Ovary (tissue), 3 donors: ENCODE data around the gene SLC12A3.

Experiments
- POLR2A ChIP-seq: fragments of 450-650 bp; IDR thresholded peaks from one replicate; pipeline ENCODE4 v1.6.1; 2017; ENCODE audit warnings: antibody characterized with exemption, mild to moderate bottlenecking, moderate library complexity
- TF ChIP-seq, protein P1 (sequence below), 3 donors: fragments of 450-650 bp in 2 of 3; fragments of 200-600 bp in 1 of 3; IDR thresholded peaks; one replicate each; pipeline versions ENCODE4 v1.5.1 to v1.8.0; 2016 to 2022; ENCODE audit warnings: antibody characterized with exemption in 3 of 3, mild to moderate bottlenecking in 1 of 3
- donor health status: DM: no; HTN: no; CAD: no.

DNA sequence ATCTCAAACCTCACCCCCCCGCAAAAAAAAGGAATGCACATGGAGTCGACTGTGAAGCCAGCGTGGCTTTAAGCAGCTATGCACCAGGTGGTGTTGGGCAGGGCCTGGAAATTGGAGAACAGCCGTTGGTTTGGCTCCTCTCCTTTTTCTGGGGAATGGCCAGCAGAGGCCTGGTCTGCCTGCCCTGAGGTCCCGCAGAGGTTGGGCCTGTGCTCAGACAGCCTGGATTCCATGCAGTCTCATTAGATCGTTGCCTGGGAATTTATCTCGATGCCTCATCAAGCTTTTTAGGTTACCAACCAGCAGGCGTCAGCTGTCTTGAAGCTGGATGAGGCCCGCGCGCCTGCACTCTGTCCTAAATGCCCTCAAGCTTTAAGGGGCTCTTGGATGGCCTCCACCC, 9.8 kb downstream of the SLC12A3 start:
- TF ChIP-seq POLR2A: no peak
- TF ChIP-seq, protein P1, sequence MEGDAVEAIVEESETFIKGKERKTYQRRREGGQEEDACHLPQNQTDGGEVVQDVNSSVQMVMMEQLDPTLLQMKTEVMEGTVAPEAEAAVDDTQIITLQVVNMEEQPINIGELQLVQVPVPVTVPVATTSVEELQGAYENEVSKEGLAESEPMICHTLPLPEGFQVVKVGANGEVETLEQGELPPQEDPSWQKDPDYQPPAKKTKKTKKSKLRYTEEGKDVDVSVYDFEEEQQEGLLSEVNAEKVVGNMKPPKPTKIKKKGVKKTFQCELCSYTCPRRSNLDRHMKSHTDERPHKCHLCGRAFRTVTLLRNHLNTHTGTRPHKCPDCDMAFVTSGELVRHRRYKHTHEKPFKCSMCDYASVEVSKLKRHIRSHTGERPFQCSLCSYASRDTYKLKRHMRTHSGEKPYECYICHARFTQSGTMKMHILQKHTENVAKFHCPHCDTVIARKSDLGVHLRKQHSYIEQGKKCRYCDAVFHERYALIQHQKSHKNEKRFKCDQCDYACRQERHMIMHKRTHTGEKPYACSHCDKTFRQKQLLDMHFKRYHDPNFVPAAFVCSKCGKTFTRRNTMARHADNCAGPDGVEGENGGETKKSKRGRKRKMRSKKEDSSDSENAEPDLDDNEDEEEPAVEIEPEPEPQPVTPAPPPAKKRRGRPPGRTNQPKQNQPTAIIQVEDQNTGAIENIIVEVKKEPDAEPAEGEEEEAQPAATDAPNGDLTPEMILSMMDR (IDR thresholded peaks at IDR 0.05): no peak
